Measurements from ENCODE around the gene NCEH1. TPM values are rescaled to one million over a fixed set of nuclear protein-coding genes. Genes with fewer than 3 reads are reported as not detected.
"Not testable (repeated sequence)": the region's sequence is repeated elsewhere in the genome, so short reads cannot be mapped to it uniquely, and the experiment has no call there.

The NCEH1 gene
- total RNA-seq, 4 donors from 2014 or later: 2.3 to 5.8 (median 4.2) TPM

- no peak overlapping the region for H3K27ac ChIP-seq
- no peaks in the 10 kb centered on the region for H3K27me3 ChIP-seq
- no peak for DNase-seq (ENCODE audit: low spot score in 2 of 2)
- TF ChIP-seq POLR2AphosphoS5 (IDR thresholded peaks at IDR 0.05) (no peak), CTCF (IDR thresholded peaks at IDR 0.05) (no peak), POLR2A (IDR thresholded peaks at IDR 0.05) (no peak), EP300 (IDR thresholded peaks at IDR 0.05) (no peak)
- H3K4me3 ChIP-seq: no peak overlapping the region
- no peaks in the 10 kb centered on the region for H3K36me3 ChIP-seq
- no peaks in the 10 kb centered on the region for H3K4me1 ChIP-seq
- H3K9me3 ChIP-seq: no peaks in the 10 kb centered on the region
- WGBS: 89% methylated on average over 2 of the region's 2 CpGs
Observed at GRCh38 chr3:172735014-172735413, 24.1 kb upstream of the NCEH1 start.

- no peaks in the 10 kb centered on the region for H3K9me3 ChIP-seq
- H3K4me1 ChIP-seq: no peaks in the 10 kb centered on the region
- H3K27me3 ChIP-seq: no peaks in the 10 kb centered on the region
- H3K4me3 ChIP-seq: no peak overlapping the region
- H3K27ac ChIP-seq: no peak overlapping the region
- WGBS: 62% methylated on average over 1 of the region's 1 CpG
- no peak for DNase-seq (ENCODE audit: low spot score in 2 of 2)
- TF ChIP-seq POLR2A (IDR thresholded peaks at IDR 0.05) (no peak), CTCF (IDR thresholded peaks at IDR 0.05) (no peak), POLR2AphosphoS5 (IDR thresholded peaks at IDR 0.05) (no peak), EP300 (IDR thresholded peaks at IDR 0.05) (no peak)
- H3K36me3 ChIP-seq: no peaks in the 10 kb centered on the region
Observed at GRCh38 chr3:172726380-172726779, 15.5 kb upstream of the NCEH1 start.

- not testable (repeated sequence) for H3K4me3 ChIP-seq; H3K9me3 ChIP-seq; DNase-seq (ENCODE audit: low spot score in 2 of 2); H3K4me1 ChIP-seq; H3K27ac ChIP-seq; H3K36me3 ChIP-seq; H3K27me3 ChIP-seq
- 85% methylated on average over 8 of the region's 8 CpGs for whole genome bisulfite sequencing
Observed at GRCh38 chr3:172722536-172723040, 11.7 kb upstream of the NCEH1 start.

GRCh38 chr3:172717493-172718088, 6.7 kb upstream of the NCEH1 start:
- TF ChIP-seq EP300 (IDR thresholded peaks at IDR 0.05) (no peak), CTCF (IDR thresholded peaks at IDR 0.05) (no peak), POLR2AphosphoS5 (IDR thresholded peaks at IDR 0.05) (no peak), POLR2A (IDR thresholded peaks at IDR 0.05) (no peak)
- Histone ChIP-seq H3K4me1 (no peaks in the 10 kb centered on the region), H3K27me3 (no peaks in the 10 kb centered on the region), H3K9me3 (no peaks in the 10 kb centered on the region), H3K27ac (no peak overlapping the region), H3K36me3 (no peaks in the 10 kb centered on the region), H3K4me3 (no peak overlapping the region)
- 68% methylated on average over 4 of the region's 4 CpGs for WGBS
- DNase-seq (ENCODE audit: low spot score in 2 of 2): no peak

- Histone ChIP-seq H3K4me3 (no peak overlapping the region), H3K27me3 (no peaks in the 10 kb centered on the region), H3K27ac (no peak overlapping the region), H3K4me1 (peaks cover 6% of the 10 kb centered on the region), H3K9me3 (no peaks in the 10 kb centered on the region), H3K36me3 (no peaks in the 10 kb centered on the region)
- no peak for TF ChIP-seq POLR2A (IDR thresholded peaks at IDR 0.05)
- no peak for TF ChIP-seq CTCF (IDR thresholded peaks at IDR 0.05)
- TF ChIP-seq POLR2AphosphoS5 (IDR thresholded peaks at IDR 0.05): no peak
- TF ChIP-seq EP300 (IDR thresholded peaks at IDR 0.05): no peak
- no peak for DNase-seq (ENCODE audit: low spot score in 2 of 2)
- 73% methylated on average over 5 of the region's 5 CpGs for WGBS
Observed at GRCh38 chr3:172716476-172716875, 5.6 kb upstream of the NCEH1 start.

GRCh38 chr3:172713316-172713715, 2.4 kb upstream of the NCEH1 start:
- WGBS: 68% methylated on average over 3 of the region's 3 CpGs
- H3K4me3 ChIP-seq: no peak overlapping the region

More at GRCh38 chr3:172713316-172713715, 2.4 kb upstream of the NCEH1 start:
- DNase-seq (ENCODE audit: low spot score in 2 of 2): no peak
- no peaks in the 10 kb centered on the region for H3K9me3 ChIP-seq
- H3K27me3 ChIP-seq: no peaks in the 10 kb centered on the region
- no peaks in the 10 kb centered on the region for H3K36me3 ChIP-seq
- no peak overlapping the region for H3K27ac ChIP-seq
- no peak for TF ChIP-seq EP300 (IDR thresholded peaks at IDR 0.05)
- TF ChIP-seq POLR2A (IDR thresholded peaks at IDR 0.05): no peak
- no peak for TF ChIP-seq CTCF (IDR thresholded peaks at IDR 0.05)
- no peak for TF ChIP-seq POLR2AphosphoS5 (IDR thresholded peaks at IDR 0.05)
- peaks cover 36% of the 10 kb centered on the region for H3K4me1 ChIP-seq
